Breast epithelium (tissue), 3 donors: ENCODE results near the gene PTOV1.

Source experiments
- POLR2A ChIP-seq: fragments of 450-650 bp; IDR thresholded peaks from one replicate; pipeline ENCODE4 v1.6.1; 2016; ENCODE audit warnings: antibody characterized with exemption, mild to moderate bottlenecking, moderate library complexity
- TF ChIP-seq, protein P1 (sequence below), 3 donors: fragments of 450-650 bp; IDR thresholded peaks; one replicate each; pipeline ENCODE4 v1.5.1; 2016 to 2017; ENCODE audit warnings: antibody characterized with exemption in 3 of 3, mild to moderate bottlenecking in 3 of 3, moderate library complexity in 3 of 3

DNA sequence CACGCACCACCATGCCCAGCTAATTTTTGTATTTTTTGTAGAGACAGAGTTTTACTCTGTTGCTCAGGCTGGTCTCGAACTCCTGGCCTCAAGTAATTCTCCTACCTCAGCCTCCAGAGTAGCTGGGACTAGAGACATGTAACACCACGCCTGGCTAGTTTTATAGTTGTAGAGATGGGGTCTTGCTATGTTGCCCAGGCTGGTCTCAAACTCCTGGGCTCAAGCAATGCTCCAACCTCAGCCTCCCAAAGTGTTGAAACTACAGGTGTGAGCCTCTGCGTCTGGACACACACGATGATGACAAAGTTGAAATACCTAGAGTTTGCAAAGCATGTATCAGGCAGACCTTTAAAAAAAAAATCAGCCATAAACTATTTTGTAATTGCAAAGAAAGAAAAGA, 4.6 kb upstream of the PTOV1 start:
- TF ChIP-seq, protein P1, sequence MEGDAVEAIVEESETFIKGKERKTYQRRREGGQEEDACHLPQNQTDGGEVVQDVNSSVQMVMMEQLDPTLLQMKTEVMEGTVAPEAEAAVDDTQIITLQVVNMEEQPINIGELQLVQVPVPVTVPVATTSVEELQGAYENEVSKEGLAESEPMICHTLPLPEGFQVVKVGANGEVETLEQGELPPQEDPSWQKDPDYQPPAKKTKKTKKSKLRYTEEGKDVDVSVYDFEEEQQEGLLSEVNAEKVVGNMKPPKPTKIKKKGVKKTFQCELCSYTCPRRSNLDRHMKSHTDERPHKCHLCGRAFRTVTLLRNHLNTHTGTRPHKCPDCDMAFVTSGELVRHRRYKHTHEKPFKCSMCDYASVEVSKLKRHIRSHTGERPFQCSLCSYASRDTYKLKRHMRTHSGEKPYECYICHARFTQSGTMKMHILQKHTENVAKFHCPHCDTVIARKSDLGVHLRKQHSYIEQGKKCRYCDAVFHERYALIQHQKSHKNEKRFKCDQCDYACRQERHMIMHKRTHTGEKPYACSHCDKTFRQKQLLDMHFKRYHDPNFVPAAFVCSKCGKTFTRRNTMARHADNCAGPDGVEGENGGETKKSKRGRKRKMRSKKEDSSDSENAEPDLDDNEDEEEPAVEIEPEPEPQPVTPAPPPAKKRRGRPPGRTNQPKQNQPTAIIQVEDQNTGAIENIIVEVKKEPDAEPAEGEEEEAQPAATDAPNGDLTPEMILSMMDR (IDR thresholded peaks at IDR 0.05): no peak
- no peak for TF ChIP-seq POLR2A
